Measurements from ENCODE around the gene CAPRIN1.

DNA sequence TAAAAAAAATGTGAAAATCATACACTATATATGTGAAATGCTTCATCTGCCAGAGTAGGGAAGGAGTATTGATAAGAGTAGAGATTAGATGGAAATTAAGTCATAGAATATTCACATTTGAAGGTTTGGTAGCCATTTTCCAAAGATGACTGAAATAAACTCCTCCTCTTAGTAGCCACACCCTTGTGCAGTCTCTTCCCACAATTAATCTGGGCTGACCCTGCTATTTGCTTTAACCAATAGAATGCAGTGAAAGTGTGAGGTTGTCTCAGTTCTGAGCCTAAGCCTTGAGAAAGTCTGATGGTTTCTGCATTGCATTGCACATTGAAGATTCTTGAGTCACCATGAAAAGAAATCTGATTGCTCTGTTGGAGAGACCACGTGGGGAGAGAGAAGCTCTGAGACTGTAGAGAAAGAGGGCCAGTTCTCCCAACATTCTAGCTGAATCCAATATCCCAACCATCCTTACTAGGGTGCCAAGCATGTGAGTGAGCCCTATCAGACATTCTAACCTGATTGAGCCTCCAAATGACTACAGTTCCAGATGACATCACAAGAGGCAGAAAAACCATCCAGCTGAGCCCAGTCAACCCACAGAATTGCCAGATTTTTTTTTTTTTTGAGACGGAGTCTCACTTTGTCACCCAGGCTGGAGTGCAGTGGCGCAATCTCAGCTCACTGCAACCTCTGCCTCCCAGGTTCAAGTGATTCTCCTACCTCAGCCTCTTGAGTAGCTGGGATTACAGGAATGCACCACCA, 29.4 kb upstream of the CAPRIN1 start:
- TF ChIP-seq POLR2AphosphoS5 (IDR thresholded peaks at IDR 0.05; ENCODE audit: low read depth, low read length) (no peak), SIN3A (IDR thresholded peaks at IDR 0.05; ENCODE audit: borderline replicate concordance, insufficient read depth, low read length) (no peak), TAF1 (IDR thresholded peaks at IDR 0.05; ENCODE audit: borderline replicate concordance, insufficient read depth, low read length) (no peak)
- TF ChIP-seq, protein P1, sequence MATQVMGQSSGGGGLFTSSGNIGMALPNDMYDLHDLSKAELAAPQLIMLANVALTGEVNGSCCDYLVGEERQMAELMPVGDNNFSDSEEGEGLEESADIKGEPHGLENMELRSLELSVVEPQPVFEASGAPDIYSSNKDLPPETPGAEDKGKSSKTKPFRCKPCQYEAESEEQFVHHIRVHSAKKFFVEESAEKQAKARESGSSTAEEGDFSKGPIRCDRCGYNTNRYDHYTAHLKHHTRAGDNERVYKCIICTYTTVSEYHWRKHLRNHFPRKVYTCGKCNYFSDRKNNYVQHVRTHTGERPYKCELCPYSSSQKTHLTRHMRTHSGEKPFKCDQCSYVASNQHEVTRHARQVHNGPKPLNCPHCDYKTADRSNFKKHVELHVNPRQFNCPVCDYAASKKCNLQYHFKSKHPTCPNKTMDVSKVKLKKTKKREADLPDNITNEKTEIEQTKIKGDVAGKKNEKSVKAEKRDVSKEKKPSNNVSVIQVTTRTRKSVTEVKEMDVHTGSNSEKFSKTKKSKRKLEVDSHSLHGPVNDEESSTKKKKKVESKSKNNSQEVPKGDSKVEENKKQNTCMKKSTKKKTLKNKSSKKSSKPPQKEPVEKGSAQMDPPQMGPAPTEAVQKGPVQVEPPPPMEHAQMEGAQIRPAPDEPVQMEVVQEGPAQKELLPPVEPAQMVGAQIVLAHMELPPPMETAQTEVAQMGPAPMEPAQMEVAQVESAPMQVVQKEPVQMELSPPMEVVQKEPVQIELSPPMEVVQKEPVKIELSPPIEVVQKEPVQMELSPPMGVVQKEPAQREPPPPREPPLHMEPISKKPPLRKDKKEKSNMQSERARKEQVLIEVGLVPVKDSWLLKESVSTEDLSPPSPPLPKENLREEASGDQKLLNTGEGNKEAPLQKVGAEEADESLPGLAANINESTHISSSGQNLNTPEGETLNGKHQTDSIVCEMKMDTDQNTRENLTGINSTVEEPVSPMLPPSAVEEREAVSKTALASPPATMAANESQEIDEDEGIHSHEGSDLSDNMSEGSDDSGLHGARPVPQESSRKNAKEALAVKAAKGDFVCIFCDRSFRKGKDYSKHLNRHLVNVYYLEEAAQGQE (IDR thresholded peaks at IDR 0.05; ENCODE audit: insufficient read depth in 1 of 2, low read depth in 2 of 2, low read length in 2 of 2): no peak

All from PFSK-1 (cell line).